Transverse colon (tissue), 4 donors: ENCODE measurements around the gene CORT.

Source experiments
- EP300 ChIP-seq: sonication (generic); formaldehyde crosslinking; IDR thresholded peaks from one replicate; pipeline ENCODE4 v1.6.1; 2017; ENCODE audit warnings: antibody characterized with exemption, low read depth
- POLR2A ChIP-seq: fragments of 450-650 bp; IDR thresholded peaks from one replicate; pipeline ENCODE4 v1.6.1; 2016; ENCODE audit warnings: antibody characterized with exemption, mild to moderate bottlenecking, moderate library complexity
- POLR2AphosphoS5 ChIP-seq, 3 donors: sonication (generic); formaldehyde crosslinking; IDR thresholded peaks; one replicate each; pipeline ENCODE4 v1.6.1; 2016; ENCODE audit warnings: antibody characterized with exemption in 3 of 3
- TF ChIP-seq, protein P1 (sequence below), 5 experiments: fragments of 200-600 bp in 3 of 5; fragments of 450-650 bp in 2 of 5; sonication (generic) in 3 of 5; IDR thresholded peaks; 1 replicate in 2 of 5; 2 replicates in 3 of 5; pipeline ENCODE4 v1.5.1; 2016 to 2017; ENCODE audit warnings: antibody characterized with exemption in 5 of 5, inconsistent platforms in 3 of 5, mild to moderate bottlenecking in 2 of 5, moderate library complexity in 1 of 5

DNA sequence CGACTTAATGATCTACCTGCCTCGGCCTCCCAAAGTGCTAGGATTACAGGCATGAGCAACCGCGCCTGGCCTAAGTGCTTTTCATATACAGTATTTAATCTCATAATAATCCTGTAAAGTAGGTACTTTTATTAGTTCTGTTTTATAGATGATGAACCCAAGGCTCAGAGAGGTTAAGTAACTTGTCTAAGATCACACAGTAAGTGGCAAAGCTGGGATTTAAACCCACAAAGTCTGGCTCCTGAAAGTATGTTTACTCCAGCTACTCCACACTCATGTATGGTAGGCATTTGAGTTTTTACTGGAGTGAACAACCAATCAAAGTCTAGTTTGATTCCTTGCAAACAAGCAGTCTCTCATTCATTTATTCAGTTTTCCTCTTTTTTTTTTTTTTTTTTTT, 20.2 kb downstream of the CORT start:
- TF ChIP-seq, protein P1, sequence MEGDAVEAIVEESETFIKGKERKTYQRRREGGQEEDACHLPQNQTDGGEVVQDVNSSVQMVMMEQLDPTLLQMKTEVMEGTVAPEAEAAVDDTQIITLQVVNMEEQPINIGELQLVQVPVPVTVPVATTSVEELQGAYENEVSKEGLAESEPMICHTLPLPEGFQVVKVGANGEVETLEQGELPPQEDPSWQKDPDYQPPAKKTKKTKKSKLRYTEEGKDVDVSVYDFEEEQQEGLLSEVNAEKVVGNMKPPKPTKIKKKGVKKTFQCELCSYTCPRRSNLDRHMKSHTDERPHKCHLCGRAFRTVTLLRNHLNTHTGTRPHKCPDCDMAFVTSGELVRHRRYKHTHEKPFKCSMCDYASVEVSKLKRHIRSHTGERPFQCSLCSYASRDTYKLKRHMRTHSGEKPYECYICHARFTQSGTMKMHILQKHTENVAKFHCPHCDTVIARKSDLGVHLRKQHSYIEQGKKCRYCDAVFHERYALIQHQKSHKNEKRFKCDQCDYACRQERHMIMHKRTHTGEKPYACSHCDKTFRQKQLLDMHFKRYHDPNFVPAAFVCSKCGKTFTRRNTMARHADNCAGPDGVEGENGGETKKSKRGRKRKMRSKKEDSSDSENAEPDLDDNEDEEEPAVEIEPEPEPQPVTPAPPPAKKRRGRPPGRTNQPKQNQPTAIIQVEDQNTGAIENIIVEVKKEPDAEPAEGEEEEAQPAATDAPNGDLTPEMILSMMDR (IDR thresholded peaks at IDR 0.05) = no peak
- TF ChIP-seq POLR2AphosphoS5 (IDR thresholded peaks at IDR 0.05) (no peak), POLR2A (no peak), EP300 (no peak)
